ENCODE results near the gene JADE2.

JADE2 gene

DNA sequence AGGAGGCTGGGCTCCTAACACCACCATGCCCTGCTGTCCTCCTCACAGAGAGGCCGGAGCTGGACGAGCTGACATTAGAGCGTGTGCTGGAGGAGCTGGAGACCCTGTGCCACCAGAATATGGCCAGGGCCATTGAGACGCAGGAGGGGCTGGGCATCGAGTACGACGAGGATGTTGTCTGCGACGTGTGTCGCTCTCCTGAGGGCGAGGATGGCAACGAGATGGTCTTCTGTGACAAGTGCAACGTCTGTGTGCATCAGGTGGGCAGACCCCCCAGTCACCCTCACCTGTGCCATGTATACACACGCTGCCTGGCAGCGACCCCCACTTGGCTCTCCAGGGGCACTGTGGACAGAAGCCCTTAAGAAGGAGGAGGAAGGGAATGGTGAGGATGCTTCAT lies 35.2 kb downstream of the JADE2 start:
- Histone ChIP-seq H3K4me2 (no peak overlapping the region), H4K20me1 (ENCODE audit: insufficient read depth) (no peaks in the 10 kb centered on the region), H3K27ac (no peak overlapping the region), H3K4me1 (ENCODE audit: low read depth, poor library complexity, severe bottlenecking) (peaks cover 13% of the 10 kb centered on the region), H3K36me3 (ENCODE audit: insufficient read depth) (no peaks in the 10 kb centered on the region), H3K4me3 (IDR thresholded peaks at IDR 0.05; ENCODE audit: insufficient read depth, low read depth, low read length) (no peak overlapping the region), H3K79me2 (ENCODE audit: insufficient read depth, low read depth) (no peaks in the 10 kb centered on the region), H3K27me3 (ENCODE audit: insufficient read depth, low read depth) (no peaks in the 10 kb centered on the region), H3K9ac (no peak overlapping the region), H2AFZ (ENCODE audit: low read depth) (no peak overlapping the region)
- no peak for TF ChIP-seq CTCF (conservative IDR thresholded peaks at IDR 0.05; ENCODE audit: low read depth, low read length)

DNA sequence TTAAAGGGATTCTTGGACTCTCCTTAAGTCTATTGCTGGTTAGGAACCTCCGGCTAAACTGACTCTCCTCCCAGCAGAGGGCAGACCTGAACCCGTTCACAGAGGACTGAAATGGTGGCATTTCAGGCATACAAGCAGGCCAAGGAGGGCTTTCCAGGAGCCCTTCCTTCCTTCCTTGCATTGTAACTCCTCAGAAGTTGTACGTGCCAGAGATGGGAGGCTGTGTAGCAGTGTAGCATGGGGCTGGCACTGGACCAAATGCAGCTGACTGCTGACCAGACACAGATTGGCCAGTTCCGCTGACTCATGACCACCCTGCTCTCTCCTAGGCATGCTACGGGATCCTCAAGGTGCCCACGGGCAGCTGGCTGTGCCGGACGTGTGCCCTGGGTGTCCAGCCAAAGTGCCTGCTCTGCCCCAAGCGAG lies 36.4 kb downstream of the JADE2 start:
- H2AFZ ChIP-seq (ENCODE audit: low read depth) = no peak overlapping the region

GRCh38 chr5:134563221-134563620 lies 37.8 kb downstream of the JADE2 start:
- H3K36me3 ChIP-seq (ENCODE audit: insufficient read depth) = no peaks in the 10 kb centered on the region

More for the DNA sequence above, 36.4 kb downstream of the JADE2 start:
- Histone ChIP-seq H3K79me2 (ENCODE audit: insufficient read depth, low read depth) (no peaks in the 10 kb centered on the region), H3K4me3 (IDR thresholded peaks at IDR 0.05; ENCODE audit: insufficient read depth, low read depth, low read length) (no peak overlapping the region), H3K4me1 (ENCODE audit: low read depth, poor library complexity, severe bottlenecking) (peaks cover 2% of the 10 kb centered on the region), H3K27ac (no peak overlapping the region), H4K20me1 (ENCODE audit: insufficient read depth) (no peaks in the 10 kb centered on the region), H3K4me2 (no peak overlapping the region), H3K36me3 (ENCODE audit: insufficient read depth) (no peaks in the 10 kb centered on the region), H3K9ac (no peak overlapping the region), H3K27me3 (ENCODE audit: insufficient read depth, low read depth) (no peaks in the 10 kb centered on the region)
- TF ChIP-seq CTCF (conservative IDR thresholded peaks at IDR 0.05; ENCODE audit: low read depth, low read length) = peak; percentile 50

DNA sequence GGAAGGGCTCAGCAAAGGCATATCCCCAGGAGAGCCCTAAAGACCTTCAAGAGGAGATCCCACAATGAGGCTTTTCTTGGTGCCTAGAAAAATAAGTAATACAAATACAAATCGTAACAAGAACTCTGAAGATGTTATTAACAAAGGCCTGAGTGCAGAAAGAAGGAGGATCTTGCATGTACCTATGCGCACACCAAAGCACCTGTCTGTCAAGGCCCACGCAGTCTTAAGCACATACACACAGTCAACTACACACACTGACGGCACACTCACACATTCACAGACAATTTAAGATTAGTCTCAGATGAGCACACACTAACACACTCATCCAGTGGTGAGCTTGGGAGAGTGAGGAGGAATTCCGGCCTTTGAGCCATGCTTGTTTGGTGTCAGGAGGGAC lies 38.5 kb downstream of the JADE2 start:
- Histone ChIP-seq H3K4me2 (no peak overlapping the region), H3K4me1 (ENCODE audit: low read depth, poor library complexity, severe bottlenecking) (peaks cover 8% of the 10 kb centered on the region), H3K27ac (no peak overlapping the region), H4K20me1 (ENCODE audit: insufficient read depth) (no peaks in the 10 kb centered on the region), H3K36me3 (ENCODE audit: insufficient read depth) (no peaks in the 10 kb centered on the region), H2AFZ (ENCODE audit: low read depth) (no peak overlapping the region), H3K27me3 (ENCODE audit: insufficient read depth, low read depth) (no peaks in the 10 kb centered on the region), H3K9ac (no peak overlapping the region), H3K4me3 (IDR thresholded peaks at IDR 0.05; ENCODE audit: insufficient read depth, low read depth, low read length) (no peak overlapping the region), H3K79me2 (ENCODE audit: insufficient read depth, low read depth) (no peaks in the 10 kb centered on the region)
- no peak for TF ChIP-seq CTCF (conservative IDR thresholded peaks at IDR 0.05; ENCODE audit: low read depth, low read length)

More at GRCh38 chr5:134563221-134563620, 37.8 kb downstream of the JADE2 start:
- no peak overlapping the region for H2AFZ ChIP-seq (ENCODE audit: low read depth)
- H3K79me2 ChIP-seq (ENCODE audit: insufficient read depth, low read depth) = no peaks in the 10 kb centered on the region
- no peak overlapping the region for H3K9ac ChIP-seq
- H4K20me1 ChIP-seq (ENCODE audit: insufficient read depth) = no peaks in the 10 kb centered on the region
- no peak for TF ChIP-seq CTCF (conservative IDR thresholded peaks at IDR 0.05; ENCODE audit: low read depth, low read length)
- H3K27ac ChIP-seq = no peak overlapping the region
- H3K4me2 ChIP-seq = no peak overlapping the region
- H3K4me3 ChIP-seq (IDR thresholded peaks at IDR 0.05; ENCODE audit: insufficient read depth, low read depth, low read length) = no peak overlapping the region
- H3K27me3 ChIP-seq (ENCODE audit: insufficient read depth, low read depth) = no peaks in the 10 kb centered on the region
- peaks cover under 1% of the 10 kb centered on the region for H3K4me1 ChIP-seq (ENCODE audit: low read depth, poor library complexity, severe bottlenecking)

Measured in KMS-11 (cell line).